ENCODE data around the gene KPNA5.
"Not testable (repeated sequence)": the region's sequence is repeated elsewhere in the genome, so short reads cannot be mapped to it uniquely, and the experiment has no call there.

Gene KPNA5

GRCh38 chr6:116703888-116704287 is 22.9 kb downstream of the KPNA5 start:
- DNase-seq (ENCODE audit: low read depth) = not testable (repeated sequence)

DNA sequence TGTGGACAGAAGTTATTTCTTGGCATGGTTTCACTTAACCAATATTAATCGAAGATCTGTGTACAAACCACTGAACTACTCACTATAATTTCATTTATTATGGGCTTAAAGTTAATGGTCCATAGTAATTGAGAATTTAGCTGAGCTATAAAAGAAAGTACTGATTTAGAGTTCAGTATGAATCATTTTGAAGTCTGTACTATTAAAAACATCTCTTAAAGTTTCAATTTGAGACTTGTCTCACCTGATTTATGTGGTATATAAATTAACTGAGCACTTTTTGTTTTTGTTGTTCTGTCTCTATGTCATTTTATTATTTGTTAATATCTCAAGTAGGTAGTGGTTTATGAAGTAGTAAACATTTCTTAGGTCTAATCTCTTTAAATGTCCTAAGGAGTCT is 24.9 kb downstream of the KPNA5 start:
- DNase-seq (ENCODE audit: low read depth) = no peak

DNA sequence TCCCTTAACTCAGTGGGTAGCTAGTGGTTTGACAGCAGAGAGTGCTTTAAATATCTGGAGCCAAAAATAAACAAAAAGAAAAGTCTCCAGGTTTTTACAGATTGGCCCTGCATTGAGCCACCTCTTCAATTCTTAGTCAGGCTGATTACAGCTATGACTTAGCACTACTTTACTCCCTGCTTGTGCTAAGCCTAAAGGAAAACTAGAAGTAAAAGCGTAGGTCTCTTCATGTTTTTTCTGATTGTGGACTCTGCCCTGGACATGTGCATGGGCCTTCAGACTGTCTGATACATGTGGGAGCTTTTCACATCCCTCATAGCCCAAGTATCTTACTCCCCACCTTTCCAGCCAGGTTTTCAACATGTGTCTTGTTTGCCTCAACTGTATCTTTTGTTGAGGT is 33.3 kb downstream of the KPNA5 start:
- no peak for DNase-seq (ENCODE audit: low read depth)

- no peak for DNase-seq (ENCODE audit: low read depth)
Observed at GRCh38 chr6:116714761-116715160, 33.8 kb downstream of the KPNA5 start.

DNA sequence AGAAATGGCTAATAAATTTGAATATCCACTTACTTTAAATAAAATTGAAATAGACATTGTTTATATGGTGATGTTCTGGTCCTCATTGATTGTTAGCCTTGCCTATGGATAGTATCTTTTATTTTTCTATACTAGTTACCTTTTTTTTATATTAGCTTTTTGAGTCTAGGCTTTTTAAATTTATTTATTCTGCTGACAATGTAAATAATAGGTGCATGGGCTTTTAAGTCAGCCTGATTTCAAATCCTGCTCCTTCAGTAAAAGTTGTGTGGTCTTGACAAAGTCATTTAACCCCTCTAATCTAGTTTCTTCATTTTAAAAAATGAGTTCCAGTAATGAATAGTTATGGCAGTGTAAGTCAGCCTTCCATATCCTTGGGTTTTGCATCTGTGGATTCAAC is 45.9 kb downstream of the KPNA5 start:
- DNase-seq (ENCODE audit: low read depth) = no peak

DNA sequence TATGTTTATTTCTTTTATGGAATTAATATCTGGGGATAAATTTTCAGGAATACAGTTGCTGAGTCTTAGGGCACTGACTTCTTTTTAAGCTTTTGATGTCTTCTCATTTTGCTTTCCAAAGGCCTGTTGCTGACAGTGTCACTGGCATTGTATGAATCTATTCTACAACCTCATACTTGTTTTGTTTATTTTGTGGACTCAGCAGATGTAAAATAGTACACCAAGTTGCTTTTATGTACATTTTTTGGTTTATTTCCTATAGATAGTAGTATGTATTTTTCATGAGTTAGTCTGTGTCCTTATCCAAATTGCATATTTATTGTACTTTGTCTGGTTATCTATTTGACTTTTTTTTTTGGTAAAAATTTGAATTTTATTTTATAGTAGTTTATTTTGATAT is 49.5 kb downstream of the KPNA5 start:
- no peak for DNase-seq (ENCODE audit: low read depth)

- no peak for DNase-seq (ENCODE audit: low read depth)
Observed at GRCh38 chr6:116737004-116737403, 56.0 kb downstream of the KPNA5 start.

DNA sequence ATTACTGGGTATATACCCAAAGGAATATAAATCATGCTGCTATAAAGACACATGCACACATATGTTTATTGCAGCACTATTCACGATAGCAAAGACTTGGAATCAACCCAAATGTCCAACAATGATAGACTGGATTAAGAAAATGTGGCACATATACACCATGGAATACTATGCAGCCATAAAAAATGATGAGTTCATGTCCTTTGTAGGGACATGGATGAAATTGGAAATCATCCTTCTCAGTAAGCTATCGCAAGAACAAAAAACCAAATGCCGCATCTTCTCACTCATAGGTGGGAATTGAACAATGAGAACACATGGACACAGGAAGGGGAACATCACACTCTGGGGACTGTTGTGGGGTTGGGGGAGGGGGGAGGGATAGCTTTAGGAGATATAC is 59.5 kb downstream of the KPNA5 start:
- DNase-seq (ENCODE audit: low read depth) = not testable (repeated sequence)

GRCh38 chr6:116741571-116741970 is 60.6 kb downstream of the KPNA5 start:
- no peak for DNase-seq (ENCODE audit: low read depth)

DNA sequence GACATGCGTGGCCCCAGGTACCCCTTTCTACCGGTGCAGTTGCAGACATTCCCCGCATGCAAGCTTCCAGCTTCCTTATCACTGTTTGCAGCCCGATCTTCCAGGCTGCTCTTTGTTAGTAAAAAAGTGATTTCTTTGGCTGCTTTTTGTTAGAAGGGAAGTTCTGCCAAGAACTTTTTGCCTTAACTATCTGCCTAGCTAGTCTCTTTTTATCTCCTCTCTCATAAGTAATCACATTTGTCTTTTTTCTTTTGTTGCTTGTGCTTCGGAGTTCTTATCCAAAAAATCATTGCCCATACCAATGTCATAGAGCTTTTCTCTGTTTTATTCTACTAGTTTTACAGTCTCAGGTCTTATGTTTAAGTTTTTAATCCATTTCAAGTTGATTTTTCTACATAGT is 64.2 kb downstream of the KPNA5 start:
- DNase-seq (ENCODE audit: low read depth) = no peak

DNA sequence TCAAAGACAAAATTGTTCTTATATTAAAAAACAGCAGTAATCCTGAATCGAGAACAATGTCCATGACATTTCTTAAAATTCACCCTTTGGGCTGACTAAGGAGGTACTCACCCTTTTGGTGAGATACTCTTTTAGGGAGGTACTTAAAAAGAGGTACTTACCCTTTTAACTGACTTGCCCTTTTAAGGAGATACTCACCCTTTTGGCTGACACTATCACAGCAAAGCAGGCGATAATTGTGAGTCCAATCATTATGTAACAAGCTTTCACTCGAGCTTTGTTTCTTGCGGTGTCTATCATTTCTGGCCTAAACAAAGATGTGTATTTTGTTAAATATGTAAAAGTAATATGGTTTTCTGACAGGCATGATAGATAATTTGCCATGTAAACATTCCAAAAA is 80.8 kb downstream of the KPNA5 start:
- no peak for DNase-seq (ENCODE audit: low read depth)

- no peak for DNase-seq (ENCODE audit: low read depth)
Observed at GRCh38 chr6:116762235-116762634, 81.2 kb downstream of the KPNA5 start.

DNA sequence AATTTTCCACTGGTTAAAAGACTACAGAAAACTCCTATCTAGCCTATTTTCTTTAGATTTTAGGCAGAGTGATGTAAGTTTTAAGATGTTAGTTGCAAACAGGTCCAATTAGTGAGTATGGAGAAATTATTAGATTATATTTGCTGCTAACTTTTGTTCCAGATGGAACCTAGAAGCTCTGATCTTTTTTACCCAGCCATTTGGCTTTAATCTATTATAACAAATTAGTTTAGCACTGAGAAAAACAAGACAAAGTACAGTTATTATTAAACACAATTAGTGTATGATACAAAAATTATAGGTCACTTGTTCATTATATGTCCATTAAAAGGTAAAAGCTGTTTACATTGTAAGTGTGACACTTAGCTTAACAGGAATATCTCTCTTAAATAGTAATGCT is 82.0 kb downstream of the KPNA5 start:
- DNase-seq (ENCODE audit: low read depth) = no peak

DNA sequence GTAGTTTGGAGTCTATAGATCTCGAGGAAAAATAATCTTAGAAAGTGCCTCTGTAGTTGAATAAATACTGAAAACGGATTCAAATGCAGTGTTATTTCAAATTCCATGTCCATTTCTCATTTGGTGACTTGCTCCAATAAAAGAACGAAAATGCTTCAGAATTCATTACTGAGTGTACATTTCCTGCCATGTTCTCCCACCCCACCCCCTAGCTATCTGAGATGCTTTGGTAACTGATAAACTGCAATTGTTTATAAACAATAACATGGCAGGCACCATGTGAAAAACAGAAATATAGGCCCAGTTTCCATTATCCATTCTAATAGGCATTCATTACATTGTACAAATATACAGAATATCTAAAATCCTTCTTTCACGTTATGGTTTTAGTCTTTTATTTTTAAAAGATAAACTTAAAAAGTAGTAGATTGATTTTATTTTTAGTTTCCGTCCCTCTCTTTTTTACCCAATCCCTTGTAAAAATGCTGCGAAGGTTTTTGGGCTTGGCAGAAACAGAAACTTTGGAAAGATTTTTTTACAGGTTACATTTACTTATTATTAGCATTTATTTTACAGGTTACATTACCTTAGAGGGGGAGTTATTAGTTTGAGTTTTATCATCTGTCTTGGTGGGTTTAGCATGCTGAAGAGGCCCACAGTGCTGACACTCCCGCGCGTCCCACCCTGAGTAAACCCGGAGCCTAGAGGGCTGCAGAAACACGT is 83.1 kb downstream of the KPNA5 start:
- no peak for DNase-seq (ENCODE audit: low read depth)

DNA sequence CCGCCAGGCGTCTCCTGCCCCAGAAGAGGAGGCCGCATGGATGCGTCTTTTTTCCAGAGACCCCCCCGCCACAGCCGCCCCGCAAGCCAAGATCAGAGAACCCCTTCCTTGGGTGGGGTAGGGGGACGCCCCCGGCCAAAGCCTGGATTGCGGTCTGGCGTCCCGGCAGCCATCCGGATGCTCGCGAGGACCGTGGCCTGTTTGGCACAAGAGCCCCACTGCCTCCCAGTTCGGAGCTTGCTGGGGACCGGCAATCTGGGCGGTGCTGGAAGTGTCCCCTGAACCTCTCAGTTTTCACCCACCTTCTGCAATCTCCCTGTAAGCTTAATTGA is 83.6 kb downstream of the KPNA5 start:
- DNase-seq (ENCODE audit: low read depth) = no peak

- DNase-seq (ENCODE audit: low read depth) = no peak
Observed at GRCh38 chr6:116764961-116765841, 84.2 kb downstream of the KPNA5 start, which contains the start of gene FAM162B. Gene FAM162B, minus strand, starts transcription at chr6:116765719. Its CDS starts 143 bp downstream, at chr6:116765576.

DNA sequence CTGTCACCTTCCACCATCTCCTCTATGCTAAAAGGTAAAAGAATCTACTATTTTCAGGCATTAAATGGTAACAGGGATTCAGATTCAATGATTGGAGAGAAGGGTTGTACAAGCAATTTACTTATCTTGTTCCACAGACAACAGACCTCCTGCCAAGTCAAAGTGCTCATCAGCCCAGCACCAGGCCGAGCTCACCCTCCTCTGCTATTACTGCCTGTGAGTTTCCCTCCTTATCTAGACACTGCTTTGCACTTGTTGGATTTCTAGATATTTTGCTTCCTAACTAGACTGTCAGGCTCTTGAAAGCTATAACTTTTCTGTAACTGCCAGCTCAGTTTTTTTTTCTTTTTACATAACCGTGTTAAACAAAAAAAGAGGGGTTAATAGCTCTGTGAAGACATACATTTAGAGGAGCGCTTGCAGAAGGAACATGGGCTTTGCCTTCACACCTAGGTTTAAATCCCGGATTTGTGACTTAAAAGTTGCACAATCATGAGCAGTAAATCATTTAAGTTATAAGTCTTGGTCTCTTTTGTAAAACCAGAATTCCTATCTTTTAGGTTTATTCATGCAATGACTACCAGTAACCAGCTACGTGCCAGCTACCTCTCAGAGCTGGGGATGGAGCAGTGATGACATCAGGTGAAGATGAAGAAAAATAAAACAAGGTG is 85.6 kb downstream of the KPNA5 start:
- no peak for DNase-seq (ENCODE audit: low read depth)

GRCh38 chr6:116767715-116768114 is 86.7 kb downstream of the KPNA5 start:
- DNase-seq (ENCODE audit: low read depth) = no peak

- DNase-seq (ENCODE audit: low read depth) = no peak
Observed at GRCh38 chr6:116772450-116772849, 91.4 kb downstream of the KPNA5 start.

- no peak for DNase-seq (ENCODE audit: low read depth)
Observed at GRCh38 chr6:116773886-116774285, 92.9 kb downstream of the KPNA5 start.

GRCh38 chr6:116779573-116780164 is 98.7 kb downstream of the KPNA5 start:
- no peak for DNase-seq (ENCODE audit: low read depth)

GRCh38 chr6:116783852-116784251 is 102.8 kb downstream of the KPNA5 start:
- no peak for DNase-seq (ENCODE audit: low read depth)

Data from CMK (cell line).